Small intestine (tissue), 7 donors: ENCODE results near the gene EXOC4. TPM values are rescaled to one million over a fixed set of nuclear protein-coding genes. Genes with fewer than 3 reads are reported as not detected.

Experiments
- DNase-seq, 2 donors: peaks; one replicate each; pipeline versions ENCODE4 v3.0.0 to v3.0.0-alpha.2; 2013
- FAIRE-seq: peaks from 2 replicates; lab custom pipeline; 2012; peaks lifted over from hg19 to GRCh38; lab: Jason Lieb, UNC
- H3K27ac ChIP-seq, 3 donors: one replicate each; pipeline ENCODE4 v1.5.1; 2013; ENCODE audit warnings: low read length in 2 of 3, mild to moderate bottlenecking in 2 of 3, control low read depth in 1 of 3, inconsistent platforms in 1 of 3, low read depth in 1 of 3, moderate library complexity in 1 of 3
- H3K27me3 ChIP-seq, 3 donors: one replicate each; pipeline ENCODE4 v1.6.1; 2013; ENCODE audit warnings: low read length in 3 of 3, inconsistent platforms in 1 of 3; ENCODE audit not compliant: control insufficient read depth in 3 of 3, insufficient read depth in 3 of 3
- H3K36me3 ChIP-seq, 3 donors: one replicate each; pipeline ENCODE4 v1.6.1; 2013; ENCODE audit warnings: low read length in 3 of 3, inconsistent platforms in 1 of 3, low read depth in 1 of 3, mild to moderate bottlenecking in 1 of 3, moderate library complexity in 1 of 3; ENCODE audit not compliant: control insufficient read depth in 3 of 3, insufficient read depth in 2 of 3
- H3K4me1 ChIP-seq, 3 donors: one replicate each; pipeline ENCODE4 v1.6.1; 2013; ENCODE audit warnings: low read length in 2 of 3, inconsistent platforms in 1 of 3, low read depth in 1 of 3, mild to moderate bottlenecking in 1 of 3, moderate library complexity in 1 of 3; ENCODE audit not compliant: control insufficient read depth in 3 of 3, insufficient read depth in 2 of 3
- H3K4me3 ChIP-seq, 3 donors: one replicate each; pipeline ENCODE4 v1.5.1; 2013; ENCODE audit warnings: low read length in 3 of 3, control low read depth in 1 of 3, inconsistent platforms in 1 of 3, low read depth in 1 of 3, mild to moderate bottlenecking in 1 of 3, moderate library complexity in 1 of 3
- H3K9me3 ChIP-seq, 2 donors: one replicate each; pipeline ENCODE4 v1.6.1; 2013; ENCODE audit warnings: low read depth in 1 of 2, low read length in 1 of 2; ENCODE audit not compliant: control insufficient read depth in 2 of 2, insufficient read depth in 1 of 2
- WGBS, 3 donors: extraction: QIAGEN DNeasy Blood & Tissue Kit; methylation state at CpG; one replicate each; pipeline ENCODE4 v1.1.7; 2013; 5-methylcytosine and 5-hydroxymethylcytosine counted together
- polyA plus RNA-seq, 4 donors: library from polyadenylated mRNA; stranded (reverse) in 3 of 4; unstranded in 1 of 4; fragments of 200-250 nt in 3 of 4; fragments of 120-200 nt in 1 of 4; gene quantifications; one replicate each; pipeline versions ENCODE4 v1.2.1 to v1.2.3, GENCODE V29; 2013
- donor health status: healthy with polysubstance abuse.
- donor health status: control.
- donor health status: control.
- donor health status: Bipolar disorder and iron deficiency.
- donor health status: healthy.

Gene EXOC4
- polyA plus RNA-seq, 4 donors, result 10.5 to 46.8 (median 18.8) TPM

- 78 to 93% (median 88%) methylated on average over 4 of the region's 4 CpGs for WGBS, 3 donors
- Histone ChIP-seq H3K4me3 (no peak overlapping the region), H3K27ac (no peak overlapping the region), H3K27me3 (no peaks in the 10 kb centered on the region), H3K4me1 (no peaks in the 10 kb centered on the region), H3K9me3 (no peaks in the 10 kb centered on the region), H3K36me3 (no peaks in the 10 kb centered on the region)
- peak in 1 of 2 donors; percentile 3 for DNase-seq
- no peak for FAIRE-seq
Measured at GRCh38 chr7:133529861-133530260, 277.0 kb downstream of the EXOC4 start.

DNA sequence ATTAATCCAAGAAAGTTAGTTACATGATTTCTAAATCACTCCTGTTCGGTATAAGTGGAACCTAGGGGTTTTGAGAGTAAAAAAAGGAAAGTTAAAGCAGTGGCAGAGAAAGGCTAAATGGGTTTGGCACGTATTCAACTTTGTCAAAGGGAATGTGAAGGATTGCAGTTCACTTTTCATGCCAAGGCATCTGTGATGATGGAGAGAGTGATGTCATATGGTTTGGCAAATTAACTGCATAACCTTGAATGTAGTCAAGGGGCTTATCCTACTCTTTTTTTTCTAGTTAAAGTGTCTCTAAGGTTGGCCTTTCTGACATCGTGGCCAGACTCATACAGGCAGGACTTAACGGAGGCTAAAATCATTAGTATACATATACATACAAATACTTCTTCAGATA, 277.8 kb downstream of the EXOC4 start:
- DNase-seq, result no peak
- Histone ChIP-seq H3K27me3 (no peaks in the 10 kb centered on the region), H3K27ac (no peak overlapping the region), H3K36me3 (no peaks in the 10 kb centered on the region), H3K4me1 (no peaks in the 10 kb centered on the region), H3K9me3 (no peaks in the 10 kb centered on the region), H3K4me3 (no peak overlapping the region)
- WGBS, 3 donors, result 83 to 98% (median 96%) methylated on average over 4 of the region's 4 CpGs
- no peak for FAIRE-seq

- no peaks in the 10 kb centered on the region for H3K36me3 ChIP-seq
- H3K27ac ChIP-seq, result no peak overlapping the region
- WGBS, 3 donors, result 95 to 96% (median 95%) methylated on average over 5 of the region's 5 CpGs
- H3K4me1 ChIP-seq, result no peaks in the 10 kb centered on the region
- no peak overlapping the region for H3K4me3 ChIP-seq
- DNase-seq (no peak), FAIRE-seq (no peak)
- no peaks in the 10 kb centered on the region for H3K27me3 ChIP-seq
- no peaks in the 10 kb centered on the region for H3K9me3 ChIP-seq
Measured at GRCh38 chr7:133534816-133535215, 281.9 kb downstream of the EXOC4 start.

GRCh38 chr7:133535308-133535707, 282.4 kb downstream of the EXOC4 start:
- Histone ChIP-seq H3K27ac (no peak overlapping the region), H3K4me3 (no peak overlapping the region), H3K9me3 (no peaks in the 10 kb centered on the region), H3K27me3 (no peaks in the 10 kb centered on the region), H3K4me1 (no peaks in the 10 kb centered on the region), H3K36me3 (no peaks in the 10 kb centered on the region)
- WGBS, 3 donors, result 87 to 92% (median 90%) methylated on average over 2 of the region's 2 CpGs
- no peak for FAIRE-seq
- DNase-seq, result no peak

GRCh38 chr7:133536450-133536849, 283.6 kb downstream of the EXOC4 start:
- H3K4me1 ChIP-seq, result no peaks in the 10 kb centered on the region
- WGBS, 3 donors, result 94 to 97% (median 94%) methylated on average over 2 of the region's 2 CpGs
- FAIRE-seq (no peak), DNase-seq (peak in 1 of 2 donors; percentile 41)
- no peaks in the 10 kb centered on the region for H3K36me3 ChIP-seq
- no peak overlapping the region for H3K27ac ChIP-seq
- H3K27me3 ChIP-seq, result no peaks in the 10 kb centered on the region
- no peak overlapping the region for H3K4me3 ChIP-seq
- no peaks in the 10 kb centered on the region for H3K9me3 ChIP-seq

DNA sequence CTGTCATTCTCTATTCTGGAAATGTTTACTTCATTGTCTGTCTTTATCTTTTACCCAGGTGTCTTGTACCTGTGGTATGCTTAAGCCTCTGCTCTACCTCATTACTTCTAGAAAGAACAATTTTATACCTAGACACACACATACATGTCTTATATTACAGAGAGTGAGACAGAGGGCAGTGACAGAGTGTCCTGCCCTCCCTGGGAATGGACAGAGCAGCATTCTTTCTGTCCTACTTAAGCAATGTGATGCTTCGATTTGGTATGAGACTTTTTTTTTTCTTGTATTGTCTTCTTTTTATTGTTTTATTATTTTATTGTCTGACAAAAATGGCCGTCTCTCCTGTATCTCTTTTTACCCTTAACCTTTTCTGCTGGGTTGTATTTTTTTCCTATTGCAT, 286.1 kb downstream of the EXOC4 start:
- no peak for FAIRE-seq
- H3K9me3 ChIP-seq, result no peaks in the 10 kb centered on the region
- H3K36me3 ChIP-seq, result no peaks in the 10 kb centered on the region
- 24 to 61% (median 42%) methylated on average over 2 of the region's 2 CpGs for WGBS, 3 donors
- peak in 1 of 2 donors; percentile 25 for DNase-seq
- H3K27ac ChIP-seq, result no peak overlapping the region
- H3K4me3 ChIP-seq, result no peak overlapping the region
- no peaks in the 10 kb centered on the region for H3K27me3 ChIP-seq
- no peaks in the 10 kb centered on the region for H3K4me1 ChIP-seq

- H3K27me3 ChIP-seq, result no peaks in the 10 kb centered on the region
- no peaks in the 10 kb centered on the region for H3K9me3 ChIP-seq
- no peak for FAIRE-seq
- no peak overlapping the region for H3K4me3 ChIP-seq
- H3K4me1 ChIP-seq, result no peaks in the 10 kb centered on the region
- no peak overlapping the region for H3K27ac ChIP-seq
- no peaks in the 10 kb centered on the region for H3K36me3 ChIP-seq
- 86 to 97% (median 88%) methylated on average over 1 of the region's 1 CpG for WGBS, 3 donors
- no peak for DNase-seq
Measured at GRCh38 chr7:133540096-133540860, 287.4 kb downstream of the EXOC4 start.

DNA sequence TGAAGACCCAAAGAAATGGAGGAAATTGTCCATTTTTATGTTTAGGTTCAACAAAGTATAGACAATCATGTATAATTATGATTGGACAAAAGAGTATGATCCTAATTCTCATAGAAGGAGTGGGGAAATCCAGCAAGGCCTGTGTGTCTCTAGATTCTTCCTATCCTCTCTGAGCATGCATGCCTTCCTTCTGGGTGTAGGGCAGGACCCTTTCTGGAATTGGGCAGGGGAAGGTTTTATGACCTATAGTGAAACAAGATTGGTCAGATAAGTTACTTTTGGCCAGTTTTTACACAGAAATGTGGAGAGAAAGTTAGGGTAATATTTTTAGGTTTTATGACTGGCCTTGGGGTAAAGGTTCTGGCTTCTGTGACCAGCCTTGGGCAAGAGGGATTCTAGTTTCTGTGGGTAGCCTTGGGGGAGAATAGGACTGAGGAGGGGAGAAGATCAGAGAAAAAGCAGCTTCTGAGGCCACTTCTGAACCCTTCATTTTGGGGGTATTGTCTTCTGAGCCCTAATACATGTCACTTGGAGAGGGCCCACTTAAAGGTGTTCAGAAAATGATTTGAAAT, 289.4 kb downstream of the EXOC4 start:
- no peak overlapping the region for H3K4me3 ChIP-seq
- no peak overlapping the region for H3K27ac ChIP-seq
- no peak for DNase-seq
- no peaks in the 10 kb centered on the region for H3K27me3 ChIP-seq
- H3K9me3 ChIP-seq, result no peaks in the 10 kb centered on the region
- FAIRE-seq, result no peak
- H3K4me1 ChIP-seq, result no peaks in the 10 kb centered on the region
- H3K36me3 ChIP-seq, result no peaks in the 10 kb centered on the region
